SH-SY5Y (cell line): ENCODE measurements around the gene MAVS.

ENCODE experiments used
- GATA2 ChIP-seq: IDR thresholded peaks from 2 replicates; pipeline ENCODE4 v1.6.1; 2011; ENCODE audit warnings: mild to moderate bottlenecking, low read depth, low read length
- GATA3 ChIP-seq: IDR thresholded peaks from 2 replicates; pipeline ENCODE4 v1.6.1; 2011; ENCODE audit warnings: low read depth, mild to moderate bottlenecking, low read length, moderate library complexity

- peak; percentile 36 for TF ChIP-seq GATA2
- TF ChIP-seq GATA3, result no peak
Observed at GRCh38 chr20:3811467-3812258, 35.0 kb upstream of the MAVS start.
